KBM-7 (cell line): ENCODE measurements around the gene UMODL1.
"Not testable (repeated sequence)": the region's sequence is repeated elsewhere in the genome, so short reads cannot be mapped to it uniquely, and the experiment has no call there.

Experiments used
- DNase-seq: peaks from one replicate; pipeline ENCODE4 v3.0.0-alpha.2; 2015
- in situ Hi-C: fragments of 300-500 bp; cut with MboI; formaldehyde crosslinking; loops from 2 replicates; pipeline ENCODE4 v1.14.3; 2020; ENCODE audit warnings: low sequenced_read_pairs, low pct_unique_long_range_greater_than_20kb, mixed read lengths

Gene UMODL1

DNA sequence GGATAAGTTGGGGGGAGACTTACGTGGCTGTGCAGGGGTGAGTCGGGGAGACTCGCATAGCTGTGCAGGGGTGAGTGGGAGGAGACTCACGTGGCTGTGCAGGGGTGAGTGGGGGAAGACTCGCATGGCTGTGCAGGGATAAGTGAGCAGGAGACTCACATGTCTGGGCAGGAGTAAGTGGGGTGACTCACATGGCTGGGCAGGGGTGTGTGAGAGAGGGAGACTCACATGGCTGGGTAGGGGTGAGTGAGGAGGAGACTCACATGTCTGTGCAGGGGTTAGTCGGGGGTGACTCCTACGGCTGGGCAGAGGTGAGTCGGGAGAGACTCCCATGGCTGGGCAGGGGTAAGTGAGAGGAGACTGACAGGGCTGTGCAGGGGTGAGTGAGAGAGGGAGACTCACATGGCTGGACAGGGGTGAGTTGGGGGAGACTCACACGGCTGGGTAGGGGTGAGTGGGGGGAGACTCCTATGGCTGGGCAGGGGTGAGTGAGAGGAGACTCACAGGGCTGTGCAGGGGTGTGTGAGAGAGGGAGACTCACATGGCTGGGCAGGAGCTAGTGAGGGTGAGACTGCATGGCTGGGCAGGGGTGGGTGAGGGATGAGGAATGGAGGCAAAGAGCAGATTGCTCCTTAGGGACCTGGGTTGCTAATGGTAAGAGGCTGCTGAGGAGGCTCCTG lies 91.9 kb downstream of the UMODL1 start:
- in situ Hi-C loops: loop anchor here (25.0 kb wide), 1 partner anchor 274 kb away; no protein-coding TSS in a partner anchor

DNA sequence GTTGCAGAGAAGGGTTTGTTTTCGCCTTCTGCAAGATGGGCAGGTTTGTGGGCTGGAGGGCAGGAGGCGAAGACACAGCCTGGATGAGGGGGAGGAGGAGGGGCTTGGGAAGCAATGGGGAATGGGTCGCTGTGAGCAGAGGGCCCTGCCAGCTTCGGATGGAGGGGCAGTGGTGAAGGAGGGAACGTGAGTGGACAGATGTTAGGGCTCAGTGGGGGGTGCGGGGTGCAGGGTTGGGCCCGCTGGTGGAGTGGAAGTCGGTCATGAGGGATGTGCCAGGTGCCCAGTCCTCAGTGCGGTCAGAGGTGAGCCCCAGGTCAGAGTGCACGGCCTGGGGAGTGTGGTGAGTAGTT lies 92.4 kb downstream of the UMODL1 start:
- in situ Hi-C loops: loop anchor here (25.0 kb wide), 1 partner anchor 274 kb away; no protein-coding TSS in a partner anchor
- no peak for DNase-seq

More for the DNA sequence above, 91.9 kb downstream of the UMODL1 start:
- DNase-seq: no peak

- peak; percentile 55 for DNase-seq
- in situ Hi-C loops: loop anchor here (25.0 kb wide), 1 partner anchor 273 kb away; no protein-coding TSS in a partner anchor
Measured at GRCh38 chr21:42164064-42164789, 93.1 kb downstream of the UMODL1 start.

GRCh38 chr21:42164818-42165217 lies 93.7 kb downstream of the UMODL1 start:
- DNase-seq: no peak
- in situ Hi-C loops: loop anchor here (25.0 kb wide), 1 partner anchor 272 kb away; no protein-coding TSS in a partner anchor

- in situ Hi-C loops: loop anchor here (25.0 kb wide), 1 partner anchor 271 kb away; no protein-coding TSS in a partner anchor
- no peak for DNase-seq
Measured at GRCh38 chr21:42165901-42166300, 94.8 kb downstream of the UMODL1 start.

DNA sequence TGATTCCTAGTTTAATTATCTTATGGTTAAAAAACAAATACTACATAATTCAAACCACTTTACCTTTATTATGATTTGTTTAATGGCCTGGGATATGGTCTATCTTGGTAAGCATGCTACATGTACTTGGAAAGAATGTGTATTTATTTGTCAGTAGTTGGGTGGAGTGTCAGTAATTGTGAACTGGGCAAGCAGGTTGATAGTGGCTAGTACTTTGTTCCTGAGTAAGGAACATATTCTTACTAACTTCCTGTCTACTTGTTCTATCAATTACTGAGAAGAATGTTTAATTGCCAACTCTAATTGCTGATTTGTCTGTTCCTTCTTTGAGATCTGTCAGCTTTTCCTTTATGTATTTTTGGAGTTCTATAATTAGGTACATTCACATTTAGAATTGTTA lies 98.6 kb downstream of the UMODL1 start:
- in situ Hi-C loops: loop anchor here (25.0 kb wide), 1 partner anchor 268 kb away; no protein-coding TSS in a partner anchor
- no peak for DNase-seq

DNA sequence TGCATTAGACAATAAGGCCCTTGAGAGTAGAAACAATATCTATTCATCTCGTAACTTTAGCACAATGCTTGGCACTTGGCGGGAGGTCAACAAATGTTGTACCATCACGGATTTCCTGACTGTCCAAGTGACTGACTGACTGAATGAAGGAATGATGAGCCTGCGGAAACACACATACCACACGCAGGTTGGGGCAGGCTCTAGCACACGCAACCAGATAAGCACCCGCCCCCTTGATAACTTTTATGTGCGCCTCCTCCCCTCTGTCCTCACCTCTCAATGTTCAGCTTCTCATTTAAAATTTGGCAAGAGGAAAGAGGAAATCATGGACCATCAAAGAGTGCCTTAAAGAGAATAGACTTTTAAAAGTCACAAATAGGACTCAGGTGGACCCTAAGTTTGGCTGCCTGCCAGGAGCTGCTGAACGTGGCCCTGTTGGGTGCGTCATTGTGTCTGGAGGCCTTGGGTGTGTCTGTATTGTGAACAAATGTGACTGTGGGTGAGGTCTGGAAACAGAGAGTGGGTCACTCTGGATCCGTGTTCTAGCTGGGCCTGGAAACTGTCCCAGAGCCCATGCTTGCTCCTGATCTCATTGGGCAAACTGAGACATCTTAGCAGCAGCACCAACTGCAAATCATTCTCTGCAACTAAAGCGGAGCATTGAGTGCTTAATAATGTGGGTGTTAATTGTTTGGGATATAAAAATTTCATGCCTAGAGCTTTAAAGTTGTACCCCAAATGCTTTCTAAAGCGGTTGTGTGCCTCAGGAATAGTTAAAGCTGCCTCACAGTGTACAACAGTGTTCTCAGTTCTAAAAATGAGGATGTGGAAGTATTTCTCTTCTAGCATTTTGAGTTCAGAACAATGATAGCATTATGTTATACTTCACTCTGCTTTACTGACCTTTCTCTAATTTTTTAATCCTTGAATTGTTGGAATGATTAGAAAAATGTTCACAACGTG lies 100.3 kb downstream of the UMODL1 start:
- in situ Hi-C loops: loop anchor here (25.0 kb wide), 1 partner anchor 266 kb away; no protein-coding TSS in a partner anchor
- no peak for DNase-seq

- no peak for DNase-seq
- in situ Hi-C loops: loop anchor here (25.0 kb wide), 1 partner anchor 264 kb away; no protein-coding TSS in a partner anchor
Measured at GRCh38 chr21:42172596-42173483, 101.7 kb downstream of the UMODL1 start.

- no peak for DNase-seq
- in situ Hi-C loops: loop anchor here (25.0 kb wide), 1 partner anchor 263 kb away; no protein-coding TSS in a partner anchor
Measured at GRCh38 chr21:42174173-42174572, 103.1 kb downstream of the UMODL1 start.

DNA sequence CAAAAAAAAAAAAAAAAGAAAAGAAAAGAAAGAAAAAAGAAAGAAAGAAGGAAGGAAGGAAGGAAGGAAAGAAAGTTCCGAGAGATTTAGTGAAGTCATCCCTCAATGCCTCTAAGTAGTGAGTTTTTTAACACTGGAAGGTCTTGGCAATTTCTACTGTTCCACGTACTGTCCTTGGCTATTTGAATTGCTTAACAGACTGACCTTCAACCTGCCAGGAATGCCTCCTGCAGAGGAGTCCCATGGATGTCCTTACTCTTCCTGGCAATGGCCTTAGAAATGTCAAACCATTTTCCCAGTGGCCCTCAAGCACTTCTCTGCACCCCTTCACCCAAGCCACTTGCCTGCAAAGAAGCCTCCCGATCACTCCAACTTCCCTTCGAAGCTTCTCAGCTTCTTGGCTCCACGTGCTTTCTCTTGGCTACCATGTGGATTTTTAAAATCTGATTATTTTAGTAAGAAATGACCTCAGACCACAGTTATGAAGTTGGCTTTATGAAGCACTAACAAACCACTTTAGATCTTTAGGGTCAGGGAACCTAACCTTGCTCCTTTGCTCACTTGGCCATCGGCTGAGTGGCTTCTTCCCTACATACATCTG lies 104.1 kb downstream of the UMODL1 start:
- in situ Hi-C loops: no loop called here
- no peak for DNase-seq

- in situ Hi-C loops: no loop called here
Measured at GRCh38 chr21:42176859-42177258, 105.7 kb downstream of the UMODL1 start.

GRCh38 chr21:42179316-42179715 lies 108.2 kb downstream of the UMODL1 start:
- in situ Hi-C loops: no loop called here
- DNase-seq: no peak

More at GRCh38 chr21:42176859-42177258, 105.7 kb downstream of the UMODL1 start:
- no peak for DNase-seq

- DNase-seq, in situ Hi-C loops: not testable (repeated sequence)
Measured at GRCh38 chr21:42180001-42180400, 108.9 kb downstream of the UMODL1 start.

GRCh38 chr21:42182713-42183371 lies 111.7 kb downstream of the UMODL1 start:
- in situ Hi-C loops: no loop called here
- no peak for DNase-seq

DNA sequence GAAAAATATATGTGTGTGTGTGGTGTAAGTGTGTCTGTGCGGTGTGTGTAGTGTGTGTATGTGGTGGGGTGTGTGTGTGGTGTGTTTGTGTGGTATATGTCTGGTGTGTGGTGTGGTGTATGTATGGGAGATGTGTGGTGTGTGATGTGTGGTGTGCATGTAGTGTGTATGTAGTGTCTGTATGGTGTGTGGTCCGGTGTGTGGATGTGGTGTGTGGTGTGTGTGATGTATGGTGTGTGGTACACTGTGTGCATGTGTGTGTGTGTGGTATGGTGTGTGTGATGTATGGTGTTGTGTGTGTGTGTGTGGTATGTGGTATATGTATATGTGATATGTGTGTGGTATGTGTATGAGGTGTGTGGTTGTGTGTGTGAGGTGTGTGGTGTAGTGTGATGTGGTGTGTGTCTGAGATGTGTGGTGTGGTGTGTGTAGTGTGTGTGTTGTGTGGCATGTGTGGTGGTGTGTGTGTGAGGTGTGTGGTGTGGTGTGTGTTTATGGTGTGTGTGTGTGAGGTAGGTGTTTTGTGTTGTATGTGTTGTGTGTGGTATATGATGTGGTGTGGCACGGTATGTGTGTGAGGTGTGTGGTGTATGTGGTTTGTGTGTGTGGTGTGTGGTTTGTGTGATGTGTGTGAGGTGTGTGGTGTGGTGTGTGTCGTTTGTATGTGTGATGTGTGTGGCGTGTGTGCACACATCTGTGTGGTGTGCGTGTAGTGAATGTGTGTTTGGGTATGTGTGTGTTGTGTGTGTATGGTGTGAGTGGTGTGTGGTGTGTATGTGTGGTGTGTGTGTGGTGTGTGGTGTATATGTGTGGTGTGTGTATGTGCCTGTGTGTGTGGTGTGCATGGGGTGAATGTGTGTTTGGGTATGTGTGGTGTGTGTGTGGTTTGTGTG lies 112.5 kb downstream of the UMODL1 start:
- in situ Hi-C loops: no loop called here
- DNase-seq: no peak

- in situ Hi-C loops: no loop called here
- no peak for DNase-seq
Measured at GRCh38 chr21:42186591-42186990, 115.5 kb downstream of the UMODL1 start.
